ENCODE data around the gene DLX4. TPM values are rescaled to one million over a fixed set of nuclear protein-coding genes. Genes with fewer than 3 reads are reported as not detected.

DLX4 gene
- total RNA-seq, 4 donors from 2014 or later, result not detected

DNA sequence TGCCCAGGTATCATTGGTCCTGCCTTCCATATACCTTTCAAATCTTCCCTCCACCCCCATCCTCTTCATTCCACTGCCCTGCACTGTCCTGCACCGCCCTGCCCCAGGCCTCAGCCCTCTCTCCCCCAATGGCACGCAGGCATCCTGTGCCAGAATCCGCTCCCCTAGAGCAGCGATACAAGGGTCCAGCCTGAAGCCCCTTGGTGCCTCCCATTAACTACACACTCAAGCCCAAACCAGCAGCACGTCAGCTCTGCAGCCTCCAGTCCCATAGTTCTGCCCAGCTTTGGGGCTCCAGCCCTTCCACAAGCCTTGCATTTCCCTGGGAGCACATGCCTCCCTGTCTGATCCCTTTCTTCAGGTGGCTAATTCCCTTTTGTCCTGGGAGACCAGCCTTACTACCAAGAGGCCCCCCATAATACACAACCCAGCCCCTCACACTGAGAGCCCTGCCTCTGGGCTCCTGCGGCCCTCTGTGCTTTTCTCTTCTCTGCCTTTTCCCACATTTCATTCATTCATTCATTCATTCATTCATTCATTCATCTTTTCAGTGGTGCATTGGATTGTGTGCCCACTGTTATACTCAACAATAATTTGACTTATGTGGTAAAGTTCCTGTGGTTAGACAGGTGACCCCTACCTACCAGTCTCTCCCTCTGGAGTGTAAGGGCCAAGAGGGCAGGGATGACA, 52.8 kb downstream of the DLX4 start:
- WGBS, 2 donors (ENCODE audit: low coverage in 1 of 2), result 96 to 100% methylated on average over 1 to 6 of the region's 6 CpGs
- in situ Hi-C loops (cut with MboI; ENCODE audit: low pct_ligation_motif_present in 1 of 4, low pct_unique_long_range_greater_than_20kb in 1 of 4, low sequenced_read_pairs in 3 of 4), result loop anchor here in 2 of 4 donors (10.0 kb wide), 1 partner anchor 63 kb away; no protein-coding TSS in a partner anchor
- Histone ChIP-seq H3K36me3 (no peaks in the 10 kb centered on the region), H3K27me3 (no peaks in the 10 kb centered on the region), H3K9me3 (no peaks in the 10 kb centered on the region), H3K27ac (no peak overlapping the region), H3K4me1 (peaks cover 0 to 6% (median 0%) of the 10 kb centered on the region in 4 donors), H3K4me3 (no peak overlapping the region)
- DNase-seq, result no peak
- TF ChIP-seq EP300 (IDR thresholded peaks at IDR 0.05; ENCODE audit: low read depth) (no peak), POLR2A (IDR thresholded peaks at IDR 0.05) (no peak), POLR2AphosphoS5 (IDR thresholded peaks at IDR 0.05) (no peak)
- TF ChIP-seq, protein P1, sequence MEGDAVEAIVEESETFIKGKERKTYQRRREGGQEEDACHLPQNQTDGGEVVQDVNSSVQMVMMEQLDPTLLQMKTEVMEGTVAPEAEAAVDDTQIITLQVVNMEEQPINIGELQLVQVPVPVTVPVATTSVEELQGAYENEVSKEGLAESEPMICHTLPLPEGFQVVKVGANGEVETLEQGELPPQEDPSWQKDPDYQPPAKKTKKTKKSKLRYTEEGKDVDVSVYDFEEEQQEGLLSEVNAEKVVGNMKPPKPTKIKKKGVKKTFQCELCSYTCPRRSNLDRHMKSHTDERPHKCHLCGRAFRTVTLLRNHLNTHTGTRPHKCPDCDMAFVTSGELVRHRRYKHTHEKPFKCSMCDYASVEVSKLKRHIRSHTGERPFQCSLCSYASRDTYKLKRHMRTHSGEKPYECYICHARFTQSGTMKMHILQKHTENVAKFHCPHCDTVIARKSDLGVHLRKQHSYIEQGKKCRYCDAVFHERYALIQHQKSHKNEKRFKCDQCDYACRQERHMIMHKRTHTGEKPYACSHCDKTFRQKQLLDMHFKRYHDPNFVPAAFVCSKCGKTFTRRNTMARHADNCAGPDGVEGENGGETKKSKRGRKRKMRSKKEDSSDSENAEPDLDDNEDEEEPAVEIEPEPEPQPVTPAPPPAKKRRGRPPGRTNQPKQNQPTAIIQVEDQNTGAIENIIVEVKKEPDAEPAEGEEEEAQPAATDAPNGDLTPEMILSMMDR (IDR thresholded peaks at IDR 0.05), result no peak
- intact Hi-C loops (cut with DNase I; ENCODE audit: low total_unique reads), result no loop called here

DNA sequence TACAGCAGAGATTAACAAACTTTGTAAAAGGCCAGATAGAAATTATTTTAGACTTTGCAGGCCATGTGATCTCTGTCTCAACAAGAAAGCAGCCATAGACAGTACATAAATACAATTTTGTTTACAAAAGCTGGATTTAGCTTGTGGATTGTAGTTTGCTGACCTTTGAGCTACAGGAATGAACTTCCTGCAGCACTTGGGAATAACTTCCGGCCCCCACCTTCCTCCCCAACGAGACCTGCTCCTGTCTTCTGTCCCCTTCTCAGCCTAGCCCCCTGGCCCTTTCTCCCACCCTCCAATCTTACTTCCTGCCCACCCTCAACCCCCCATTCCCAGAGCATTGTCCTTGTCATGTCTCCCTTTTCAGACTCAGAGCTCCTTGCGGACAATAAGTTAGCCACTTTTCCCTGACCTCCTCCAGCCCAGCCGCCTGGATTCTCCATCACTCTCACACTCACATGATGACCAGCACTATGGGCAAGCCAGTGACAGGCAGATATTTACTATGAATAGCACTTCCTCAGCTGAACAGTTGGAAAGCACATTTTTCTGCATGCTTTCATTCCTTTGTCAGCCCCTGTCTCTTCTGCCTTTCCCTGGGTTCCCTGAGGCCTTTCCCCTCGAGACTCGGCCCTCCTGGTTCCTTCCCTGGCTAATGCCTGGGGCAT, 53.6 kb downstream of the DLX4 start:
- WGBS, 2 donors (ENCODE audit: low coverage in 1 of 2), result 59 to 65% methylated on average over 6 of the region's 6 CpGs
- H3K4me3 ChIP-seq, result no peak overlapping the region
- H3K4me1 ChIP-seq, result peaks cover 0 to 12% (median 6%) of the 10 kb centered on the region in 4 donors
- H3K27ac ChIP-seq, result no peak overlapping the region
- no peak for DNase-seq
- TF ChIP-seq, protein P1 (IDR thresholded peaks at IDR 0.05), result no peak
- no peak for TF ChIP-seq POLR2A (IDR thresholded peaks at IDR 0.05)
- TF ChIP-seq POLR2AphosphoS5 (IDR thresholded peaks at IDR 0.05), result no peak
- TF ChIP-seq EP300 (IDR thresholded peaks at IDR 0.05; ENCODE audit: low read depth), result no peak
- no peaks in the 10 kb centered on the region for H3K27me3 ChIP-seq
- no peaks in the 10 kb centered on the region for H3K9me3 ChIP-seq
- intact Hi-C loops (cut with DNase I; ENCODE audit: low total_unique reads) (no loop called here), in situ Hi-C loops (cut with MboI; ENCODE audit: low pct_ligation_motif_present in 1 of 4, low pct_unique_long_range_greater_than_20kb in 1 of 4, low sequenced_read_pairs in 3 of 4) (loop anchor here in 2 of 4 donors (10.0 kb wide), 1 partner anchor 62 kb away; no protein-coding TSS in a partner anchor)
- H3K36me3 ChIP-seq, result no peaks in the 10 kb centered on the region

DNA sequence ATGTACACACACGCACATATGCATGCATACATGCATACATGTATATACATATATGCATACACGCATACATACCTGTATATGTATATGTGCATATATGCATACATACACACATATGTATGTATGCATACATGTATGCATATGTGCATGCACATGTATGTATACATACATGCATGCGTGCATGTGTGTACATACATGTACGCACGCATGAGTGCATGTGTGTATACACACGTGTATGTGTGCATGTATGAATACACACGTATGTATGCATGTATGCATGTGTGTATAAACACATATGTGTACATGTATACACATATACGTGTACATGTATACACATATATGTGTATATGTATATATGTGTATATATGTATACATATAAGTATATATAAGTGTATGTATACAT, 54.5 kb downstream of the DLX4 start:
- in situ Hi-C loops (cut with MboI; ENCODE audit: low pct_ligation_motif_present in 1 of 4, low pct_unique_long_range_greater_than_20kb in 1 of 4, low sequenced_read_pairs in 3 of 4), result loop anchor here in 2 of 4 donors (10.0 kb wide), 1 partner anchor 61 kb away; no protein-coding TSS in a partner anchor
- no peak overlapping the region for H3K4me3 ChIP-seq
- intact Hi-C loops (cut with DNase I; ENCODE audit: low total_unique reads), result no loop called here
- no peak overlapping the region for H3K27ac ChIP-seq
- no peaks in the 10 kb centered on the region for H3K27me3 ChIP-seq
- no peak for TF ChIP-seq POLR2AphosphoS5 (IDR thresholded peaks at IDR 0.05)
- H3K4me1 ChIP-seq, result peaks cover 0 to 15% (median 9%) of the 10 kb centered on the region in 4 donors
- whole genome bisulfite sequencing, 2 donors (ENCODE audit: low coverage in 1 of 2), result 63 to 68% methylated on average over 8 of the region's 8 CpGs
- DNase-seq, result no peak
- no peaks in the 10 kb centered on the region for H3K9me3 ChIP-seq
- no peaks in the 10 kb centered on the region for H3K36me3 ChIP-seq

Small RNAs within 50 kb of the gene (small RNA-seq; reads per million reads assigned to genes)
- 0 reads per million in 4 donors for gene RNU6-1313P

Other genes starting within 250 kb of the DLX4 start
- 10 to 100 TPM in 2 of 4 donors, 1 to 10 TPM in 2; 8.6 to 14.6 (median 10.7) TPM for gene FAM117A, start 205.1 kb upstream of the DLX4 start, total RNA-seq
- 10 to 100 TPM; 21.3 to 54.2 (median 32.8) TPM for gene KAT7, start 180.5 kb upstream of the DLX4 start, total RNA-seq
- not detected for gene TAC4, start 121.1 kb upstream of the DLX4 start, total RNA-seq
- gene DLX3, start 26.0 kb downstream of the DLX4 start, total RNA-seq, result not detected
- 100 to 1,000 TPM; 147 to 294 (median 171) TPM for gene ITGA3, start 86.9 kb downstream of the DLX4 start, total RNA-seq
- gene PDK2, start 126.2 kb downstream of the DLX4 start, total RNA-seq, result 100 to 1,000 TPM in 3 of 4 donors, 10 to 100 TPM in 1; 84.6 to 292 (median 136) TPM
- 1 to 10 TPM in 1 of 4 donors, under 1 TPM in 2, not detected in 1; 0.14 to 1.8 (median 0.32) TPM for gene SAMD14, start 161.0 kb downstream of the DLX4 start, total RNA-seq
- 10 to 100 TPM; 19.0 to 29.9 (median 27.7) TPM for gene PPP1R9B, start 181.5 kb downstream of the DLX4 start, total RNA-seq
- 10 to 100 TPM in 1 of 4 donors, 1 to 10 TPM in 3; 3.7 to 65.3 (median 7.6) TPM for gene SGCA, start 196.8 kb downstream of the DLX4 start, total RNA-seq
- 100 to 1,000 TPM in 2 of 4 donors, 10 to 100 TPM in 2; 13.0 to 210 (median 79.8) TPM for gene COL1A1, start 232.4 kb downstream of the DLX4 start, total RNA-seq

Measured in transverse colon (tissue), 4 donors.